ENCODE measurements around the gene PIK3AP1. TPM values are rescaled to one million over a fixed set of nuclear protein-coding genes. Genes with fewer than 3 reads are reported as not detected.
A peak's percentile ranks its signal among the peaks of the same experiment; 100 is the strongest.
"Not testable (repeated sequence)": the region's sequence is repeated elsewhere in the genome, so short reads cannot be mapped to it uniquely, and the experiment has no call there.

Gene PIK3AP1
- total RNA-seq: 1 to 10 TPM; 3.2 to 6.9 (median 5.7) TPM

DNA sequence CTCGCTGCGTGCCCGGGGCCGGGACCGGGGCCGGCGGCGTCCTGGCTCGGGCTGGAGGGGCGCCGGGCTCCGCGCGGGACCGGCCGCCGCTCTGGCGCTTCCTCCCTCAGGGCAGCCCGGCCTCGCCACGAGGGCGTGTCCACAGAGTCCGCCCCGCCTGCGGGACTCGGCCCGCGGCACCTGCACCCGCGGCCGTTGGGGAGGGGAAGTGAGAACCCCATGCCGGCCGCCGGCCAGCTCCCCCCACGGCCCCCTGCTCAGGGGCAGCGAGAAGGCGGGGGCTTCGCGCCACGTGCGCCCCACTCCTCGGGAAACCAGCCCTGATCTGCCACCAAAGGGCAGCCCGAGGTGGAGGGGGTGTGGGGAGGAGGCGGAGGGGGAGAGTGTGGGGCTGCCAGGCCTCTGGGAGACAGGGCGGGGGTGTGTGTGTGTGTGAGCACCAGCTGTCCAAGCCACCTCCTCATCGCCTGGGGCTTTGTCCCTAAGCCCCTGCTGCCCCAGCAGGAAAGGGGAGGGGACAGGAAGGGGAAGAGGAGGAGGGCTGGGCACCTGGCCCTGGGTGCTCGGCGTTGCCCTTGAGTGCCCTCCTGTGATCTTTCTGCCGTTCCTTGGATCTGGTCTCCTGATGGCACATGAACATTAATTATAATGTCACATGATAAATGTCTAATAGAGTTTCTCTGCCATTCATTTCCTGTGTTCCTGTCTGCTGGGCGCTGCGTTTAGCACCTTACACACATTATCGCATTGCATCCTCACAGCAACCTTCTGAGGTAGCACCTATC is at the start of gene PIK3AP1:
Gene PIK3AP1, minus strand, starts transcription at position 93 of the 785 bp plus-strand sequence. CDS start 120 bp downstream, outside the sequence.
- DNase-seq (peak; percentile 20), ATAC-seq (peak; percentile 84 to 86)
- Mint-ChIP-seq H3K9me3 (no peaks in the 10 kb centered on the region), H3K36me3 (ENCODE audit: insufficient read depth) (no peaks in the 10 kb centered on the region), H3K4me3 (peak within 1 kb of the TSS; percentile 96), H3K4me1 (ENCODE audit: low read depth) (peaks cover 32% of the 10 kb centered on the region), H3K27me3 (ENCODE audit: low read depth) (no peaks in the 10 kb centered on the region)

- Mint-ChIP-seq H3K4me3 (no peak overlapping the region), H3K36me3 (ENCODE audit: insufficient read depth) (no peaks in the 10 kb centered on the region), H3K27me3 (ENCODE audit: low read depth) (peaks cover 5% of the 10 kb centered on the region), H3K9me3 (peaks cover 7% of the 10 kb centered on the region), H3K4me1 (ENCODE audit: low read depth) (peaks cover 6% of the 10 kb centered on the region)
- ATAC-seq (no peak), DNase-seq (no peak)
These were observed 47.8 kb upstream of the PIK3AP1 start for GRCh38 chr10:96768136-96768535.

DNA sequence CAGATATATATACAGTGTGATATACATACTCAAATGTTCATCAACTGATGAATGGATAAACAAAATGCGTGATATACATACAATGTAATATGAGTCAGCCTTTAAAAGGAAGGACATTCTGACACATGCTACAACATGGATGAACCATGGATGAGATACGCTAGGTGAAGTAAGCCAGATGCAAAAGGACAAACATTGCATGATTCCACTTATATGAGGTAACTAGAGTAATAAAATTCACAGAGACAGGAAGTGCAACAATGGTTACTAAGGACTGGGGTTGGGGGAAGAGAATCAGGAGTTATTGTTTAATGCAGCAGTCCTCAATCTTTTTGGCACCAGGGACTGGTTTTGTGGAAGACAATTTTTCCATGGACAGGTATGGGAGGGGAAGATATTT is 47.3 kb upstream of the PIK3AP1 start:
- Mint-ChIP-seq H3K36me3 (ENCODE audit: insufficient read depth) (no peaks in the 10 kb centered on the region), H3K27me3 (ENCODE audit: low read depth) (peaks cover 5% of the 10 kb centered on the region), H3K4me3 (no peak overlapping the region), H3K4me1 (ENCODE audit: low read depth) (peaks cover 6% of the 10 kb centered on the region), H3K9me3 (peaks cover 7% of the 10 kb centered on the region)
- ATAC-seq (no peak), DNase-seq (no peak)

DNA sequence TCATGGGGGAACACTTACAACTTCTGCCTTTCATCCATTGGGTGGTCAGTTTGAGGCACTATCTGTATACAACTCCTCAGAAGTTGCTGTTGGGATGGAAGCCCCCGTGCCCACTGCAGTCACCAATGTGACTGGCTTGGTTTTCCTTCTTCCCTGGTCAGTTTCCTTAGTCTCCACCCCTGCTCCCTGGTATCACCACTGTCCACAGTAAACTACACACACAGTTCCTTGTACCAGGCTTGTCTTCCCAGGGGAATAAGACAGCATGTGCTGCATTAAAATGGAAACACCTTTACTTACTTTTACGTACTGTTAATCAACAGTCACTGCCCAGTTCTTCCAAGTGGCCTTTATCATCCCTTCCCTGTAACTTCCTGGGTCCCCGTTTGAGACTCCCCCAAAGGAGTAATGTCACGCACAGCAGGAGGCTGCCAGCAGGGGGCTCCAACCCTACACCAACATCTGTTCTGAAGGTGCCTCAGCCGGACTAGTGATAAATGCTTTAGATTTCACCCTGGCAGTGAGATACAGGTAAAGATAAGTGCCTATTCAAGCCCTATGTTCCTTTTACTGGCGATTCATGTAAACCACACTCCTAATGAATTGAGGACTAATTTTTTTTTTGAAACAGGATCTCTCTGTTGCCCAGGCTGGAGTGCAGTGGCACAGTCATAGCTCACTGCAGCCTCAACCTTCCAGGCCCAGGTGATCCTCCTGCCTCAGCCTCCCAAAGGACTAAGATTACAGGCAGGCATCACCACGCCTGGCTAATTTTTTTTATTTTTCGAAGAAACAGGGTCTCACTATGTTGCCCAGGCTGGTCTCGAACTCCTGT is 45.3 kb upstream of the PIK3AP1 start:
- H3K4me1 Mint-ChIP-seq (ENCODE audit: low read depth): peaks cover 6% of the 10 kb centered on the region
- no peak overlapping the region for H3K4me3 Mint-ChIP-seq

GRCh38 chr10:96764425-96765060 is 44.2 kb upstream of the PIK3AP1 start:
- H3K4me1 Mint-ChIP-seq (ENCODE audit: low read depth): peaks cover 6% of the 10 kb centered on the region
- H3K4me3 Mint-ChIP-seq: no peak overlapping the region
- no peaks in the 10 kb centered on the region for H3K9me3 Mint-ChIP-seq
- H3K36me3 Mint-ChIP-seq (ENCODE audit: insufficient read depth): no peaks in the 10 kb centered on the region
- no peak for DNase-seq
- peaks cover 5% of the 10 kb centered on the region for H3K27me3 Mint-ChIP-seq (ENCODE audit: low read depth)
- ATAC-seq: no peak

More for the DNA sequence above, 45.3 kb upstream of the PIK3AP1 start:
- Mint-ChIP-seq H3K36me3 (ENCODE audit: insufficient read depth) (no peaks in the 10 kb centered on the region), H3K9me3 (no peaks in the 10 kb centered on the region), H3K27me3 (ENCODE audit: low read depth) (peaks cover 5% of the 10 kb centered on the region)
- ATAC-seq: peak; percentile 90 to 95
- DNase-seq: peak; percentile 75

DNA sequence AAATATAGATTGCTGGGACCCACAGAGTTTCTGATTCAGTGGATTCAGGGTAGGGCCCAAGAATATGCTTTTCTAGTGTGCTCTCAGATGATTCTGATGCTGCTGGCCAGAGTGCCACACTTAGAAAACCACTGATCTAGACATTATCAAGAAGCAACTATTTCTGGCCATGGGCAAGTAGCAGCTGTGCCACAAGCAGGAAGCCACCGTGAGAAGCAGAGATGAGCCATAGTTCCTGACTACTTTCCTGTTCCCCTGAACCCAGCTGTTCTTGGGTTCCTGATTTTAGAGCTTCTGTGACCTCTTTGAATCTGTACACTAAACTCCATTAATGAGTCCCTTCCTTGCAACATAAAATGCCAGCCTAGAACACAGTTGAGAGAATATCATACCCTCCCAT is 38.1 kb upstream of the PIK3AP1 start:
- ATAC-seq (no peak), DNase-seq (no peak)
- Mint-ChIP-seq H3K4me3 (no peak overlapping the region), H3K27me3 (ENCODE audit: low read depth) (no peaks in the 10 kb centered on the region), H3K9me3 (no peaks in the 10 kb centered on the region), H3K36me3 (ENCODE audit: insufficient read depth) (no peaks in the 10 kb centered on the region), H3K4me1 (ENCODE audit: low read depth) (peaks cover 6% of the 10 kb centered on the region)

DNA sequence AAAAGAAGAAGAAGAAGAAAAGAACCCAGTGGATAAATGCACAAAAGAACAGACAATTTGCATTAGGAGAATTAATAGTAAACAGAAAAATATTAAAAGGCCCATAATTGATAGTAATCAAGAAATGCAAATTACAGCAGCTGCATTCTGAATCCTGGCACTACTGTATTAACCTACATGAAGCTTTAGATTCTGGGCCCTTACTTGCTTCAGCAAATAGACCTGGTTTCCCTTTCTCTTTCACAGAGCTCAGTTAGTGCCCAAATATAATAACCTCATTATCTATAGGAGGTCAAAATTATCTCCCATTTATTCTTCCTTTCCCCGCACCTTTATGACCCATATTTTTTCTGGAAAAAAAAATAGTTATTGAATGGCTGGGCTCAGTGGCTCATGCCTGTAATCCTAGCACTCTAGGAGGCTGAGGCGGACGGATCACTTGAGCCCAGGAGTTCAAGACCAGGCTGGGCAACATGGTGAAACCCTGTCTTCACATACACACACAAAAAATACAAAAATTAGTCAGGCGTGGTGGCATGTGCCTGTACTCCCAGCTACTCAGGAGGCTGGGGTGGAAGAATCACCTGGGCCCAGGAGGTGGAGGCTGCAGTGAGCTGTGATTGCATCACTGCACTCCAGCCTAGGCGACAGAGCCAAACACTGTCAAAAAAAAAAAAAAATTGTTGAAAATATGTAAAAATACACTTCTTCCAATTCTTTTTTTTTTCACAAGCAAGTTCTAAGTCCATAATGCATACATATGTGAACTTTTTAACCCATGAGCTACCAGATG is 36.0 kb upstream of the PIK3AP1 start:
- H3K4me3 Mint-ChIP-seq: no peak overlapping the region
- ATAC-seq (no peak), DNase-seq (no peak)
- peaks cover 6% of the 10 kb centered on the region for H3K4me1 Mint-ChIP-seq (ENCODE audit: low read depth)
- H3K27me3 Mint-ChIP-seq (ENCODE audit: low read depth): no peaks in the 10 kb centered on the region
- H3K36me3 Mint-ChIP-seq (ENCODE audit: insufficient read depth): no peaks in the 10 kb centered on the region
- H3K9me3 Mint-ChIP-seq: no peaks in the 10 kb centered on the region

GRCh38 chr10:96753956-96754355 is 33.6 kb upstream of the PIK3AP1 start:
- H3K4me1 Mint-ChIP-seq (ENCODE audit: low read depth): peaks cover 6% of the 10 kb centered on the region
- no peaks in the 10 kb centered on the region for H3K9me3 Mint-ChIP-seq
- ATAC-seq (no peak), DNase-seq (no peak)
- H3K27me3 Mint-ChIP-seq (ENCODE audit: low read depth): no peaks in the 10 kb centered on the region
- H3K36me3 Mint-ChIP-seq (ENCODE audit: insufficient read depth): no peaks in the 10 kb centered on the region
- H3K4me3 Mint-ChIP-seq: no peak overlapping the region

DNA sequence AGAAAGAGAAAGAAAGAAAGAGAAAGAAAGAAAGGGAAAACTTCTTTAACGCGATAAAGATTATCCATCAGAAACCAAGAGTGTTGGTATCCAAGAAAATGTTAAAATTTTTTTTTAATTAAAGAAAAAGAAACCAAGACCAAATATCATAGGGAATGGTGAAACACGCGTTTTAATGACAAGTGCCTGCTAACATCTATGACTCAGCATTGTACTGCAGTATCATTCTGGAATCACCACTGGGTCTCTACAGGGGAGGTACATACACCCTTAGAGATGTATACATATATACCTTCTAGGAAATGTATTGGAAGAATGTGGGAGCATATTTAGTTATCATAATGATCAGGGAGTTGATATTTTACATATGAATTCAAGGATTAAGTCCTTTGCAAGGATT is 32.1 kb upstream of the PIK3AP1 start:
- ATAC-seq (no peak), DNase-seq (no peak)
- H3K4me3 Mint-ChIP-seq: no peak overlapping the region
- no peaks in the 10 kb centered on the region for H3K27me3 Mint-ChIP-seq (ENCODE audit: low read depth)
- H3K9me3 Mint-ChIP-seq: no peaks in the 10 kb centered on the region
- no peaks in the 10 kb centered on the region for H3K36me3 Mint-ChIP-seq (ENCODE audit: insufficient read depth)
- H3K4me1 Mint-ChIP-seq (ENCODE audit: low read depth): peaks cover 9% of the 10 kb centered on the region

DNA sequence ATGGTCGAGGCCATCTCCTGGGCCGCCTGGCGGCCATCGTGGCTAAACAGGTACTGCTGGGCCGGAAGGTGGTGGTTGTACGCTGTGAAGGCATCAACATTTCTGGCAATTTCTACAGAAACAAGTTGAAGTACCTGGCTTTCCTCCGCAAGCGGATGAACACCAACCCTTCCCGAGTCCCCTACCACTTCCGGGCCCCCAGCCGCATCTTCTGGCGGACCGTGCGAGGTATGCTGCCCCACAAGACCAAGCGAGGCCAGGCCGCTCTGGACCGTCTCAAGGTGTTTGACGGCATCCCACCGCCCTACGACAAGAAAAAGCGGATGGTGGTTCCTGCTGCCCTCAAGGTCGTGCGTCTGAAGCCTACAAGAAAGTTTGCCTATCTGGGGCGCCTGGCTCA is 30.0 kb upstream of the PIK3AP1 start:
- not testable (repeated sequence) for H3K9me3 Mint-ChIP-seq; ATAC-seq; DNase-seq; H3K4me3 Mint-ChIP-seq; H3K4me1 Mint-ChIP-seq (ENCODE audit: low read depth); H3K27me3 Mint-ChIP-seq (ENCODE audit: low read depth); H3K36me3 Mint-ChIP-seq (ENCODE audit: insufficient read depth)

- Mint-ChIP-seq H3K4me1 (ENCODE audit: low read depth) (peaks cover 15% of the 10 kb centered on the region), H3K27me3 (ENCODE audit: low read depth) (peaks cover 2% of the 10 kb centered on the region), H3K9me3 (no peaks in the 10 kb centered on the region), H3K4me3 (no peak overlapping the region), H3K36me3 (ENCODE audit: insufficient read depth) (no peaks in the 10 kb centered on the region)
- DNase-seq (no peak), ATAC-seq (peak; percentile 62 to 66)
These were observed 27.6 kb upstream of the PIK3AP1 start for GRCh38 chr10:96747734-96748550.

GRCh38 chr10:96746503-96746902 is 26.2 kb upstream of the PIK3AP1 start:
- ATAC-seq (no peak), DNase-seq (no peak)
- no peak overlapping the region for H3K4me3 Mint-ChIP-seq
- no peaks in the 10 kb centered on the region for H3K36me3 Mint-ChIP-seq (ENCODE audit: insufficient read depth)
- no peaks in the 10 kb centered on the region for H3K9me3 Mint-ChIP-seq
- H3K27me3 Mint-ChIP-seq (ENCODE audit: low read depth): peaks cover 2% of the 10 kb centered on the region
- peaks cover 15% of the 10 kb centered on the region for H3K4me1 Mint-ChIP-seq (ENCODE audit: low read depth)

DNA sequence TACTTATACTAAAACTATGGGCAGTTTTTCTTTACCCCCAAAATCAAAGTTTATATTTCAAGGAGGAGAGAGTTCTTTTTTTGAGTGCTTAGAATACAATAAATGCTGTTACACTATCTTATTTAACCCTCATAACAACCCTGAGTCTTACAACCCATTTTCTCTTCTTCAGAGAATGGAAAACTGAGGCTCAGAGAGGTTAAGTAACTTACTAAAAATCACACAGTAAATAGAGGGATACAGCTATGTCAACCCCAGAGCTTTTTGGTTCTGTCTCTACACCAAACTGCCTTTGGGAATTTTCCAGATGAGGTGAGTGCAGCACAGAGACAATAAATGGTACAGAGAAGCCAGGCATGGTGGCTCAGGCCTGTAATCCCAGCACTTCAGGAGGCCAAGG is 25.6 kb upstream of the PIK3AP1 start:
- H3K9me3 Mint-ChIP-seq: no peaks in the 10 kb centered on the region
- peaks cover 15% of the 10 kb centered on the region for H3K4me1 Mint-ChIP-seq (ENCODE audit: low read depth)
- no peak for ATAC-seq

More for the DNA sequence above, 25.6 kb upstream of the PIK3AP1 start:
- Mint-ChIP-seq H3K27me3 (ENCODE audit: low read depth) (peaks cover 2% of the 10 kb centered on the region), H3K36me3 (ENCODE audit: insufficient read depth) (no peaks in the 10 kb centered on the region), H3K4me3 (no peak overlapping the region)
- DNase-seq: no peak

All from activated T-cell treated with anti-CD3 and anti-CD28 coated beads, Interleukin-2, amount 50 U/mL, for 4 hours (primary cell).